LNCAP (cell line): ENCODE results near the gene TUBD1.

Source experiments
- TF ChIP-seq, protein P1 (sequence below): fragments of 450-650 bp; IDR thresholded peaks from 2 replicates; pipeline ENCODE4 v1.5.1; 2017; ENCODE audit warnings: mild to moderate bottlenecking

TUBD1 gene

GRCh38 chr17:59892924-59893675 is at the start of gene TUBD1, which contains the start of gene RPS6KB1:
Gene TUBD1, minus strand, starts transcription at chr17:59892943. Its CDS starts 1,941 bp downstream, at chr17:59891002.
Gene RPS6KB1, plus strand, starts transcription at chr17:59893121. Its CDS starts 64 bp downstream, at chr17:59893185.
- TF ChIP-seq, protein P1, sequence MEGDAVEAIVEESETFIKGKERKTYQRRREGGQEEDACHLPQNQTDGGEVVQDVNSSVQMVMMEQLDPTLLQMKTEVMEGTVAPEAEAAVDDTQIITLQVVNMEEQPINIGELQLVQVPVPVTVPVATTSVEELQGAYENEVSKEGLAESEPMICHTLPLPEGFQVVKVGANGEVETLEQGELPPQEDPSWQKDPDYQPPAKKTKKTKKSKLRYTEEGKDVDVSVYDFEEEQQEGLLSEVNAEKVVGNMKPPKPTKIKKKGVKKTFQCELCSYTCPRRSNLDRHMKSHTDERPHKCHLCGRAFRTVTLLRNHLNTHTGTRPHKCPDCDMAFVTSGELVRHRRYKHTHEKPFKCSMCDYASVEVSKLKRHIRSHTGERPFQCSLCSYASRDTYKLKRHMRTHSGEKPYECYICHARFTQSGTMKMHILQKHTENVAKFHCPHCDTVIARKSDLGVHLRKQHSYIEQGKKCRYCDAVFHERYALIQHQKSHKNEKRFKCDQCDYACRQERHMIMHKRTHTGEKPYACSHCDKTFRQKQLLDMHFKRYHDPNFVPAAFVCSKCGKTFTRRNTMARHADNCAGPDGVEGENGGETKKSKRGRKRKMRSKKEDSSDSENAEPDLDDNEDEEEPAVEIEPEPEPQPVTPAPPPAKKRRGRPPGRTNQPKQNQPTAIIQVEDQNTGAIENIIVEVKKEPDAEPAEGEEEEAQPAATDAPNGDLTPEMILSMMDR: no peak

- TF ChIP-seq, protein P1: no peak
Measured at GRCh38 chr17:59941131-59941530, 48.4 kb upstream of the TUBD1 start.

DNA sequence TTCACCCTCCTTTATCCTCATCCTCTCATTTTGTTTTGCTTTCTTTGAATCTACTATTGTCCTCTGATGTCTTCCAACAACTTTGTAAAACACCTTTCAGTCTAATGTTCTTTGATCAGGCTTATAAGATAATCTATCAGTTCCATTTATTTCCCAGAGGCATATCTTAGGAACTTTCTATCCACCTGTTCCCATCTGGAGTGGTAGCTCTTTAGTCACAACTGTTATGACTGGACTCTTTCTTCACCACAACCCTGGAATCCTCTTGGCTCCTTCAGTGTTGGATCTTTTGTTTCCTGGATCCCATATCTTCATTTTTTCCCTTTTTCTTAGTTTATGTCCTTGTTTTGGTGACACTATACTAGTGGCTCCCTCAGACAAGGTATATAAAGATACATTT is 23.7 kb upstream of the TUBD1 start:
- TF ChIP-seq, protein P1: no peak

DNA sequence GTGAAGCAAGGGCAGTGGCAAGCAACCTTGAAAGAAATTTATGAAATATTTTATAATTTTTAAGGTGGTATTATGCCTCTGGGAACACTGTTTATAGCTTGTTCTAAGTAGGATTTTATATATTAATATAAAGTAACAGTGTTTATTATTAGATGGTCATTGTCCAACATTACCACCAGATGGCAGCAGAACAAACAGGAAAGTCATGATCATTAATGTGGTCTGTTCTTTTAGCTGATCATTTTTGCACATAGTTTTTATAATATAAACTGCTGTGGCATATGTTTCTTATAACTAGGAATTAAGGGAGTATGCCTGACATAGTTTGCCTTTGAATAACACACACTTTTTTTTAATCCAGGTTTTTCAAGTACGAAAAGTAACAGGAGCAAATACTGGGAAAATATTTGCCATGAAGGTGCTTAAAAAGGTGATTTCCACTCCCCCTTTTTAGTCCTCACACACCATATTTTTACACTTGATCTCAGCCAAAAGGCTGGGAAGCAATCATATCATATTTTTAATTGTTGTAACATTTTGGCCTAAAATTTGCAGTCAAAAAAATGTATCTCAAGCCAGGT is 21.6 kb upstream of the TUBD1 start:
- TF ChIP-seq, protein P1: peak; percentile 61

DNA sequence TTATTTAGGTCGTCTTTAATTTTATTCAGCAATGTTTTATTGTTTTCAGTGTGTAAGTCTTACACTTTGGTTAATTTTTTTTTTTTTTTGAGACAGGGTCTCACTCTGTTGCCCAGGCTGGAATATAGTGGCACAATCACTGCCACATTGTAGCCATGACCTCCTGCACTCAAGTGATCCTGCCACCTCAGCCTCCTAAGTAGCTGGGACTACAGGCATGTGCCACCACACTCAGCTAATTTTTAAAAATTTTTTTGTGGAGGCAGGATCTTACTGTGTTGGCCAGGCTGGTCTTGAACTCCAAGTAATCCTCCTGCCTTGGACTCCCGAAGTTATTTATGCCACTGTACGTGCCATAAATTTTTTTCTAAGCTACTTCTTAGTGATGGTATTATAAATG is 14.7 kb upstream of the TUBD1 start:
- TF ChIP-seq, protein P1: no peak

DNA sequence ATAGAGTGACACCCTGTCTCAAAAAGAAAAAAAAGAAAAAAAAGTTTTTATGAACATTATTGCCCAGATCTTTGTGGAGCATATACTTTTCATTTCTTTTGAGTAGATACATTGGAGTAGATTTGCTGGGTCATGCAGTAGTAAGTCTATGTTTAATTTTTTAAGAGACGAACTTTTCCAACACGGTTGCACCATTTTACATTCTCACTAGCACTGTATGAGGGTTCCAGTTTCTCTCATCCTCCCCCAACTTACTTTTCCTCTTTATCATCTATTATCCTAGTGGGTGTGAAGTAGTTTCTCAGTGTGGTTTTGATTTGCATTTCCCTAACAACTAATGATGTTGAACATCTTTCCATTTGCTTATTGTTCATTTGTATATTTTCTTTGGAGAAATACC is 10.7 kb upstream of the TUBD1 start:
- TF ChIP-seq, protein P1: no peak

DNA sequence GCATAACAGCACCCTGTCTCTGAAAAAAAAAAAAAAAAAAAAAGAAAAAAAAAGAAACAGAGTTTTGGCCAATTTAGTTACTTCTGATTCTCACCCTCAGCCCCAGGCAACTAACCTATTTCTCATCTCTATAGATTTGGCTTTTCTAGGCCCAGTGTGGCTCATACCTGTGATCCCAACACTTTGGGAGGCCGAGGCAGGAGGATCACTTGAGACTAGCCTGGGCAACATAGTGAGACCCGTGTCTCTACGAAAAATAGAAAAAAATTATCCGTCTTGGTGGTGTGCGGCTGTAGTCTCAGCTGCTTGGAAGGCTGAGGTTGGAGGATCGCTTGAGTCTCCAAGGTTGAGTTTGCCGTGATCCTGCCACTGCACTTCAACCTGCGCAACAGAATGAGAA is 8.9 kb upstream of the TUBD1 start:
- TF ChIP-seq, protein P1: no peak
